ENCODE data around the gene RAC2. TPM values are rescaled to one million over a fixed set of nuclear protein-coding genes. Genes with fewer than 3 reads are reported as not detected.

RAC2 gene
- total RNA-seq, 1 donor from 2014 or later: not detected

DNA sequence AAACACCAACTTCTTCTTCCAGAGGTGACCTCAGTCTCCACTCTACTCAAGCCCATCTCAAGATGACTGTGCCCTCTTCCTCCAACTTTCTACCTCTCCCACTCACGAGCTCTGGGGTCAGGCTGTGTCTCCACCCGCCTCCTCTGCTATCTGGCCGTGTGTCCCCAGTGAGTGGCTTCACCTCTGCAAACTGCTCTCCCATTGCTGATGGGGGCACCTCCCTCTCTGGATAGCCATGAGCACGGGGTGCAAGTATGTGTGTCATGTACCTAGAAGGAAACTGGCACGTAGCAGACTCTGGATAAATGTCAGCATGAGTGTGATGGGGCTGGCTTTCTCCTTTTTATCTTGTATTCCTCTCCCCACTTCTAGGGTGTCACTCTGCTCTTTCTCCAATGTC lies 18.3 kb upstream of the RAC2 start:
- Mint-ChIP-seq H3K4me1 (ENCODE audit: low read depth, unreplicated experiment) (peaks cover 29% of the 10 kb centered on the region), H3K27me3 (ENCODE audit: unreplicated experiment) (peaks cover 6% of the 10 kb centered on the region), H3K9me3 (ENCODE audit: unreplicated experiment) (peaks cover 6% of the 10 kb centered on the region), H3K36me3 (ENCODE audit: unreplicated experiment) (no peaks in the 10 kb centered on the region), H3K27ac (ENCODE audit: unreplicated experiment) (no peak overlapping the region), H3K4me3 (ENCODE audit: unreplicated experiment) (no peak overlapping the region)
- TF ChIP-seq, protein P1, sequence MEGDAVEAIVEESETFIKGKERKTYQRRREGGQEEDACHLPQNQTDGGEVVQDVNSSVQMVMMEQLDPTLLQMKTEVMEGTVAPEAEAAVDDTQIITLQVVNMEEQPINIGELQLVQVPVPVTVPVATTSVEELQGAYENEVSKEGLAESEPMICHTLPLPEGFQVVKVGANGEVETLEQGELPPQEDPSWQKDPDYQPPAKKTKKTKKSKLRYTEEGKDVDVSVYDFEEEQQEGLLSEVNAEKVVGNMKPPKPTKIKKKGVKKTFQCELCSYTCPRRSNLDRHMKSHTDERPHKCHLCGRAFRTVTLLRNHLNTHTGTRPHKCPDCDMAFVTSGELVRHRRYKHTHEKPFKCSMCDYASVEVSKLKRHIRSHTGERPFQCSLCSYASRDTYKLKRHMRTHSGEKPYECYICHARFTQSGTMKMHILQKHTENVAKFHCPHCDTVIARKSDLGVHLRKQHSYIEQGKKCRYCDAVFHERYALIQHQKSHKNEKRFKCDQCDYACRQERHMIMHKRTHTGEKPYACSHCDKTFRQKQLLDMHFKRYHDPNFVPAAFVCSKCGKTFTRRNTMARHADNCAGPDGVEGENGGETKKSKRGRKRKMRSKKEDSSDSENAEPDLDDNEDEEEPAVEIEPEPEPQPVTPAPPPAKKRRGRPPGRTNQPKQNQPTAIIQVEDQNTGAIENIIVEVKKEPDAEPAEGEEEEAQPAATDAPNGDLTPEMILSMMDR (IDR thresholded peaks at IDR 0.05; ENCODE audit: partially characterized antibody, unreplicated experiment): no peak
- no peak for DNase-seq

DNA sequence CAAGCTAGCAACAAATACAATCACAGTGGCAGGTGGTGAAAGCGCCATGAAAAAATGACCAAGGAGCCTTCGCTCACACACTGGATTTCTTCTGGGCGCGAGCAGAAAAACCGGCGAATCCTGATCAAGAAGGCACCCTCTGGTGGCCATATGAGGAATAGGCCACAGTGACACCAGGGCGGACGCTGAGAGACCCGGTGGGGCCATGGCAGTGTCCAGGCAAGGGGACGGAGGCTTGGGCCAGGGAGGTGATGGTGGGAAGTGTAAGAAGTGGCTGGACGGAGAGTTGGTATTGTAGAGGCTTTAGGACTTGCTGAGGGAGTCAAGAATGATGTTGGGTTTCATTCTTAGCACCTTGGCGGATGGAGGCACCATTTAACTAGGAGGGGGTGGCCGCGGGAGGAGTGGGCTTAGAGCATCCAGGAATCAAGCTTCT lies 16.9 kb upstream of the RAC2 start:
- Mint-ChIP-seq H3K9me3 (ENCODE audit: unreplicated experiment) (peaks cover 6% of the 10 kb centered on the region), H3K4me1 (ENCODE audit: low read depth, unreplicated experiment) (peaks cover 26% of the 10 kb centered on the region), H3K27ac (ENCODE audit: unreplicated experiment) (no peak overlapping the region), H3K36me3 (ENCODE audit: unreplicated experiment) (no peaks in the 10 kb centered on the region), H3K4me3 (ENCODE audit: unreplicated experiment) (no peak overlapping the region), H3K27me3 (ENCODE audit: unreplicated experiment) (peaks cover 3% of the 10 kb centered on the region)
- TF ChIP-seq, protein P1 (IDR thresholded peaks at IDR 0.05; ENCODE audit: partially characterized antibody, unreplicated experiment): peak; percentile 93
- peak; percentile 75 for DNase-seq

DNA sequence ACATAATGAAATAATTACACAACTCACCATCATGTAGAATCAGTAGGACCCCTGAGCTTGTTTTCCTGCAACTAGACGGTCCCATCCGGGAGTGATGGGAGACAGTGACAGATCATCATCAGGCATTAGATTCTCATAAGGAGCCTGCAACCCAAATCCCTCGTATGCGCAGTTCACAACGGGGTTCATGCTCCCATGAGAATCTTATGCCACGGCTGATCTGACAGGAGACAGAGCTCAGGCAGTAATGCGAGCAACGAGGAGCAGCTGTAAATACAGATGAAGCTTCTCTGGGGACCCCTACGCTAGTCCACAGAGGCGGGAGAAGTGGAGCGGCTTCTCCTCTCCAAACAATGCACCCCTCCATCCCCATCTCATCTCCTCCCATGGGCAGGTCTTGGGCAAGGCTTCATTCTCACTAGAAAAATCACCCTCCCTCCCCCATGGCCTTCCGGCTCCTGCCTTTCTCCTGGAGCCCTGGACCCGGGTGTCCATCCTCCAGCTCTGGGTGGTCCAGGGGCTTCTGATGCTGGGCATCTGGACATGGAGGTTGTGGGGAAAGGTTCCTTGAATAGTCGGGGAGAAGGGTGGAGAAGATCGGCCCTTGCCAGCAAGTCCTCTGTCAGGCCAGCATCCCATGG lies 16.2 kb upstream of the RAC2 start:
- DNase-seq: no peak
- Mint-ChIP-seq H3K4me1 (ENCODE audit: low read depth, unreplicated experiment) (peaks cover 26% of the 10 kb centered on the region), H3K9me3 (ENCODE audit: unreplicated experiment) (peaks cover 6% of the 10 kb centered on the region), H3K27ac (ENCODE audit: unreplicated experiment) (no peak overlapping the region), H3K27me3 (ENCODE audit: unreplicated experiment) (peaks cover 3% of the 10 kb centered on the region), H3K36me3 (ENCODE audit: unreplicated experiment) (no peaks in the 10 kb centered on the region), H3K4me3 (ENCODE audit: unreplicated experiment) (no peak overlapping the region)
- TF ChIP-seq, protein P1 (IDR thresholded peaks at IDR 0.05; ENCODE audit: partially characterized antibody, unreplicated experiment): no peak

- Mint-ChIP-seq H3K9me3 (ENCODE audit: unreplicated experiment) (peaks cover 5% of the 10 kb centered on the region), H3K4me3 (ENCODE audit: unreplicated experiment) (peak overlapping the region; percentile 28), H3K27ac (ENCODE audit: unreplicated experiment) (peak overlapping the region; percentile 39), H3K4me1 (ENCODE audit: low read depth, unreplicated experiment) (peaks cover 26% of the 10 kb centered on the region), H3K27me3 (ENCODE audit: unreplicated experiment) (peaks cover 3% of the 10 kb centered on the region), H3K36me3 (ENCODE audit: unreplicated experiment) (no peaks in the 10 kb centered on the region)
- DNase-seq: no peak
- TF ChIP-seq, protein P1 (IDR thresholded peaks at IDR 0.05; ENCODE audit: partially characterized antibody, unreplicated experiment): peak; percentile 36
These were observed 15.5 kb upstream of the RAC2 start for GRCh38 chr22:37259540-37260029.

GRCh38 chr22:37258753-37259401 lies 14.8 kb upstream of the RAC2 start:
- no peak for DNase-seq
- TF ChIP-seq, protein P1 (IDR thresholded peaks at IDR 0.05; ENCODE audit: partially characterized antibody, unreplicated experiment): no peak
- Mint-ChIP-seq H3K36me3 (ENCODE audit: unreplicated experiment) (no peaks in the 10 kb centered on the region), H3K27ac (ENCODE audit: unreplicated experiment) (no peak overlapping the region), H3K4me1 (ENCODE audit: low read depth, unreplicated experiment) (peaks cover 26% of the 10 kb centered on the region), H3K4me3 (ENCODE audit: unreplicated experiment) (no peak overlapping the region), H3K27me3 (ENCODE audit: unreplicated experiment) (peaks cover 3% of the 10 kb centered on the region), H3K9me3 (ENCODE audit: unreplicated experiment) (peaks cover 3% of the 10 kb centered on the region)
